ENCODE measurements around the gene WWOX. TPM values are rescaled to one million over a fixed set of nuclear protein-coding genes. Genes with fewer than 3 reads are reported as not detected.

Gene WWOX
- total RNA-seq, 1 donor from 2014 or later = 8.9 TPM

DNA sequence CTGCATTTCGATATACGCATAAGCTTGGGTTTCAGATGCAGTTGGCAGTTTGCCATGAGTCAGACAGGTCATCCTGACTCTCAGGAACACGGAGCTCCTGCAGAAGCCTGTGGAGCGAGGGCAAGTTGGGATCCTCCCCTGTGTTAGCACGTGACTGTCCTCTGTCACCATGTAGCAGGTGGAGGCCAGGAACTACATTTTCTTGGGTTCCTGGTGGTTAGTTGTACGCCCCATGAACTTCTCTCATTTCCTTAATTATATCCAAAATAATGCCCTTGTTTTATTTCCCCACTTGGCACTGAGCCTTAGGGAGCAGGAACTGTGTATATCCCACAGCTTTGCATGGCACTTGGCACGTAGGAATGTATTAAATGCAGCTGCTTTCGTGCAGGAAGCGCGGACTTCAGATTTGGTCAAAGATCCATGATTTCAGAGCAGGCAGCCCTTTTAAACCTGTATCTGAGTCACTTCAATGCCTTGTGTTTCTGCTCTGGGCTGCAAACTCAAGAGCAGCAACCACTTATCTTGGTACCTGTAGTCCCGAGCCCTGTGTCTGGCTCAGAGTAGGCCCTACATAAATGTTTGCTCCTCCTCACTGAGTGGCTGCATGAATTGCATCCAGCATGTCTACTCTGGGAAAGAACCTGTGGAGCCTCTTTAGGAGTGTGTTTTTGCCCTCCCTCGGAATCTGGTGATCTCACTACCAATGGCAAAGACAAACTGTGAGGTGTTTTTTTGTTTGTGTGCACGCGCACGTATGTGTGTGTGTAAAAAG, 1072.7 kb downstream of the WWOX start:
- H3K9me3 ChIP-seq (replicated peaks) = peaks cover 25% of the 10 kb centered on the region
- no peaks in the 10 kb centered on the region for H3K27me3 ChIP-seq (ENCODE audit: low read depth)
- TF ChIP-seq, protein P1, sequence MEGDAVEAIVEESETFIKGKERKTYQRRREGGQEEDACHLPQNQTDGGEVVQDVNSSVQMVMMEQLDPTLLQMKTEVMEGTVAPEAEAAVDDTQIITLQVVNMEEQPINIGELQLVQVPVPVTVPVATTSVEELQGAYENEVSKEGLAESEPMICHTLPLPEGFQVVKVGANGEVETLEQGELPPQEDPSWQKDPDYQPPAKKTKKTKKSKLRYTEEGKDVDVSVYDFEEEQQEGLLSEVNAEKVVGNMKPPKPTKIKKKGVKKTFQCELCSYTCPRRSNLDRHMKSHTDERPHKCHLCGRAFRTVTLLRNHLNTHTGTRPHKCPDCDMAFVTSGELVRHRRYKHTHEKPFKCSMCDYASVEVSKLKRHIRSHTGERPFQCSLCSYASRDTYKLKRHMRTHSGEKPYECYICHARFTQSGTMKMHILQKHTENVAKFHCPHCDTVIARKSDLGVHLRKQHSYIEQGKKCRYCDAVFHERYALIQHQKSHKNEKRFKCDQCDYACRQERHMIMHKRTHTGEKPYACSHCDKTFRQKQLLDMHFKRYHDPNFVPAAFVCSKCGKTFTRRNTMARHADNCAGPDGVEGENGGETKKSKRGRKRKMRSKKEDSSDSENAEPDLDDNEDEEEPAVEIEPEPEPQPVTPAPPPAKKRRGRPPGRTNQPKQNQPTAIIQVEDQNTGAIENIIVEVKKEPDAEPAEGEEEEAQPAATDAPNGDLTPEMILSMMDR (IDR thresholded peaks at IDR 0.05; ENCODE audit: borderline replicate concordance) = no peak
- H3K4me1 ChIP-seq = peaks cover 10% of the 10 kb centered on the region
- H3K27ac ChIP-seq (replicated peaks) = no peak overlapping the region
- DNase-seq = no peak
- no peak overlapping the region for H3K4me3 ChIP-seq
- H3K36me3 ChIP-seq = no peaks in the 10 kb centered on the region
- intact Hi-C loops (cut with micrococcal nuclease) = no loop called here

DNA sequence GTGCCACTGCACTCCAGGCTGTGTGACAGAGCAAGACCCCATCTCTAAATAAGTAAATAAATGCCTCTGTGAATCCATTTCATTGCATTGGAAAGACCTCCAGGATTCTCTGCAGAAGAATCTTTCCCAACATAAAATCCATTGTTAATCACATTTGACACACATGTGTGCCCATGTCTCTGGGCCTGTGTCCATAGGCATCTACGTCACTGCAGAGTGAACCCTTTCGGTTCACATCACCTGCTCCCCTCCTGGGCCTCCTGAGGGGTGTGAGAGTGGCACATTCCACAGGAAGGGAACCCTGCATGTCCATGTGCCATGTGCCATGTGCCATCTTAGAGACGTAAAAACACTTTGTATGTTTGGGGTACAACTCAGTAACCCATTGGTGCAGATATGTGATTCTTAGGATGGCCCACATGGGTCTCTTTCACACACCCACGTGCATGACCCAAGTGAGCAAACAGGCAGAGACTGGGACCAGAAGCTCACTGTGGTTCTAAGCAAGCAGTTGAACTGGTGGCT, 1073.6 kb downstream of the WWOX start:
- intact Hi-C loops (cut with micrococcal nuclease) = no loop called here

DNA sequence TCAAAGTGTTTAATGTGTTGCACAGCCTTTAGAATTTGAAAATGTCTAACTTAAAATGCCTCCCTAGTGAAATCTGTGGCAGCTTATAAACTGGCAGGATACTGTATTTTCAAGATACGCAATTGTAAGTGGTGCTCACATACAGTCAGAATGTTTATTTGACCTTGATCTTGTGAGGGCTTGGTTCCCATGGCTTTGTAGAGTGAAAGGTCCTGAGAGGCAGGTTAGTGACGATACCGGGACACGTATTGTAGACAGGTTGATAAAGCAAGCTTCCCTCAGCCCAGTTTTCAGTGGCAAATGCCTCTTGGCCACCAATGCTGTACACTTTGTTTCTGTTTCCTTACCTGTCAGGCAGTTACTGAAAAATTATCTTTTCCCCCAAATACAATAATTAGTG, 1074.5 kb downstream of the WWOX start:
- H3K4me1 ChIP-seq = peaks cover 11% of the 10 kb centered on the region
- intact Hi-C loops (cut with micrococcal nuclease) = no loop called here

More for the DNA sequence above, 1073.6 kb downstream of the WWOX start:
- no peaks in the 10 kb centered on the region for H3K27me3 ChIP-seq (ENCODE audit: low read depth)
- H3K9me3 ChIP-seq (replicated peaks) = peaks cover 26% of the 10 kb centered on the region
- no peak overlapping the region for H3K27ac ChIP-seq (replicated peaks)
- H3K4me3 ChIP-seq = no peak overlapping the region
- TF ChIP-seq, protein P1 (IDR thresholded peaks at IDR 0.05; ENCODE audit: borderline replicate concordance) = no peak
- no peaks in the 10 kb centered on the region for H3K36me3 ChIP-seq
- H3K4me1 ChIP-seq = peaks cover 11% of the 10 kb centered on the region
- no peak for DNase-seq

DNA sequence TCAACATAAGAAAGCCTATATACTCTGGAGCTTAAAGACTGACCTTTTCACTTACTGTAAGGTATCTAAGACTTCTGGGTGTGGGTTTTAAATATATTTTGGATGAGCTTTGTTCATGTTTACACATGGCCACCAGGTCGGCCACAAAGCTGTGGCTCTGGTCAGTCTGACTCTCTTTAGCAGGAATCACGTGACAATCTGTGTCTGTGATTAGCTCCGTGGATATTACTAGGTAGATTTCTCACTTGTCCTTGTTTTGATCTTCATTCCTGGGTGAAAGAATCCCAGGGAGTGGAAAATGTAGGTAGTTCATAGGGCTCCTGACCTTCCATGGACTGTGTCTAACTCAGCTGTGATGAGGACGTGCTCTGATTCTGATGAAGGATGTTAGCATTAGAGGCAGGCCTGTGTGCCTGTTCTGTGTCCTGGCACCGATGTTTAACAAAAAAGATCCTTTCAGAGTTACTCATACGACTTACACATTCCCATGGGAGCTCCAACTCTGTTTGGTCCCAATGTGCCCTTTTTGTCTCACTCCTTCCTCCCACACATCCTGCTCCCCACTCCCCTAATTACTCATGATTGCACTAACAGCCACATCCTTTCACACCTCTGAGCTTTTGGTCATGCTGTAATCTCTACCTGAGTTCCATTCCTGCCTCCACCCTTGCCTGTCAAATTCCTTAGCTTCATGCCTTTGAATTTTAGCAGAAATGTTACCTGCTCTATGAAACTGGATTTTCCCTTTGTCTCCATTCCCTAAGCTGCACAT, 1076.0 kb downstream of the WWOX start:
- Histone ChIP-seq H3K27ac (replicated peaks) (no peak overlapping the region), H3K36me3 (no peaks in the 10 kb centered on the region), H3K4me1 (peaks cover 11% of the 10 kb centered on the region), H3K4me3 (no peak overlapping the region), H3K27me3 (ENCODE audit: low read depth) (no peaks in the 10 kb centered on the region), H3K9me3 (replicated peaks) (peaks cover 49% of the 10 kb centered on the region)
- no peak for DNase-seq
- intact Hi-C loops (cut with micrococcal nuclease) = no loop called here
- TF ChIP-seq, protein P1 (IDR thresholded peaks at IDR 0.05; ENCODE audit: borderline replicate concordance) = no peak

More for the DNA sequence above, 1074.5 kb downstream of the WWOX start:
- peaks cover 33% of the 10 kb centered on the region for H3K9me3 ChIP-seq (replicated peaks)
- no peak for DNase-seq
- H3K27me3 ChIP-seq (ENCODE audit: low read depth) = no peaks in the 10 kb centered on the region
- H3K27ac ChIP-seq (replicated peaks) = no peak overlapping the region
- no peak overlapping the region for H3K4me3 ChIP-seq
- TF ChIP-seq, protein P1 (IDR thresholded peaks at IDR 0.05; ENCODE audit: borderline replicate concordance) = no peak
- H3K36me3 ChIP-seq = no peaks in the 10 kb centered on the region

DNA sequence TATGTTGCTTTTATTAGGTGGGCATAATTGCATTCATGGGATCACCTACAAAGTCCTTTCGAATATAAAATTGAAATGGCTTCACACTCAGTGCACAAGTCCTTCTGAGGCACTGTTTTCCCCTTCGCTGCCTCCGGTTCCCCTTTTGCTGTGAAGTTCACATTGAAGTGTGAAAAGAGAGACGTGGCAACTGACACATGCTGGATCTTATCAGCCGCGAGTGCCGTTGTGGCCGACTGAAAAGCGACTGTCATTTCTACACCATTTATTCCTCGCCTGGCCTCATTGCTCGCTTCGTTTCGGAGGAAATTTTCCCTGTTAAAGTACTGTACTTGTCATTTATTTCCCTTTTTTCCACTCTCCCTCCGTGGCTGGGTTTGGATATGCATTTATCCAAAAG, 1077.6 kb downstream of the WWOX start:
- TF ChIP-seq, protein P1 (IDR thresholded peaks at IDR 0.05; ENCODE audit: borderline replicate concordance) = no peak
- Histone ChIP-seq H3K4me3 (no peak overlapping the region), H3K27me3 (ENCODE audit: low read depth) (no peaks in the 10 kb centered on the region), H3K27ac (replicated peaks) (no peak overlapping the region), H3K36me3 (no peaks in the 10 kb centered on the region), H3K4me1 (peaks cover 9% of the 10 kb centered on the region), H3K9me3 (replicated peaks) (peaks cover 53% of the 10 kb centered on the region)
- DNase-seq = no peak
- intact Hi-C loops (cut with micrococcal nuclease) = no loop called here

Data from left ventricle myocardium inferior (tissue), 1 donor.